Endothelial cell (in vitro differentiated cells): ENCODE data around the gene CELSR3. TPM values are rescaled to one million over a fixed set of nuclear protein-coding genes. Genes with fewer than 3 reads are reported as not detected.
A peak's percentile ranks its signal among the peaks of the same experiment; 100 is the strongest.

ENCODE experiments used
- DNase-seq: peaks from one replicate; pipeline ENCODE4 v3.0.0; 2021; ENCODE audit warnings: low spot score
- H3K27ac Mint-ChIP-seq: one replicate; pipeline ENCODE4 v1.8.0; 2021; ENCODE audit warnings: mixed read lengths, inconsistent platforms; ENCODE audit not compliant: unreplicated experiment
- H3K27me3 Mint-ChIP-seq: one replicate; pipeline ENCODE4 v1.8.0; 2021; ENCODE audit warnings: mild to moderate bottlenecking, moderate library complexity, mixed read lengths, inconsistent platforms; ENCODE audit not compliant: unreplicated experiment
- H3K36me3 Mint-ChIP-seq: one replicate; pipeline ENCODE4 v1.8.0; 2021; ENCODE audit warnings: mild to moderate bottlenecking, low read depth, mixed read lengths, inconsistent platforms; ENCODE audit not compliant: unreplicated experiment
- H3K4me1 Mint-ChIP-seq: one replicate; pipeline ENCODE4 v1.8.0; 2021; ENCODE audit warnings: mild to moderate bottlenecking, mixed read lengths, inconsistent platforms; ENCODE audit not compliant: unreplicated experiment
- H3K4me3 Mint-ChIP-seq: one replicate; pipeline ENCODE4 v1.8.0; 2021; ENCODE audit warnings: mild to moderate bottlenecking, mixed read lengths, inconsistent platforms; ENCODE audit not compliant: unreplicated experiment
- H3K9me3 Mint-ChIP-seq: one replicate; pipeline ENCODE4 v1.8.0; 2021; ENCODE audit warnings: mixed read lengths, inconsistent platforms; ENCODE audit not compliant: unreplicated experiment
- CTCF ChIP-seq: fragments of 200-600 bp; sonication (generic); IDR thresholded peaks from one replicate; pipeline ENCODE4 v1.5.0; 2021; ENCODE audit warnings: antibody characterized with exemption; ENCODE audit not compliant: unreplicated experiment
- total RNA-seq: library from RNA; stranded (reverse); fragmentation: NEBNext Ultra II Directional; extraction: Animal tissue kit (Norgen Biotek cat#: 25700); gene quantifications from one replicate; pipeline ENCODE4 v1.2.1, GENCODE V29; 2021; ENCODE audit not compliant: unreplicated experiment

CELSR3 gene
- total RNA-seq, 1 donor from 2014 or later: 7.6 TPM

- TF ChIP-seq CTCF: no peak
- H3K4me3 Mint-ChIP-seq: peak overlapping the region; percentile 79
- no peaks in the 10 kb centered on the region for H3K9me3 Mint-ChIP-seq
- H3K27ac Mint-ChIP-seq: no peak overlapping the region
- DNase-seq: no peak
- peaks cover 7% of the 10 kb centered on the region for H3K4me1 Mint-ChIP-seq
- H3K27me3 Mint-ChIP-seq: peaks cover 14% of the 10 kb centered on the region
- peaks cover 7% of the 10 kb centered on the region for H3K36me3 Mint-ChIP-seq
Observed at GRCh38 chr3:48662145-48662752, 437 bp downstream of the CELSR3 start.

GRCh38 chr3:48661501-48662144 lies 1.1 kb downstream of the CELSR3 start:
- Mint-ChIP-seq H3K9me3 (no peaks in the 10 kb centered on the region), H3K27me3 (peaks cover 14% of the 10 kb centered on the region), H3K4me3 (peak overlapping the region; percentile 79), H3K27ac (no peak overlapping the region), H3K4me1 (peaks cover 7% of the 10 kb centered on the region), H3K36me3 (peaks cover 7% of the 10 kb centered on the region)
- TF ChIP-seq CTCF: no peak
- DNase-seq: peak; percentile 75

DNA sequence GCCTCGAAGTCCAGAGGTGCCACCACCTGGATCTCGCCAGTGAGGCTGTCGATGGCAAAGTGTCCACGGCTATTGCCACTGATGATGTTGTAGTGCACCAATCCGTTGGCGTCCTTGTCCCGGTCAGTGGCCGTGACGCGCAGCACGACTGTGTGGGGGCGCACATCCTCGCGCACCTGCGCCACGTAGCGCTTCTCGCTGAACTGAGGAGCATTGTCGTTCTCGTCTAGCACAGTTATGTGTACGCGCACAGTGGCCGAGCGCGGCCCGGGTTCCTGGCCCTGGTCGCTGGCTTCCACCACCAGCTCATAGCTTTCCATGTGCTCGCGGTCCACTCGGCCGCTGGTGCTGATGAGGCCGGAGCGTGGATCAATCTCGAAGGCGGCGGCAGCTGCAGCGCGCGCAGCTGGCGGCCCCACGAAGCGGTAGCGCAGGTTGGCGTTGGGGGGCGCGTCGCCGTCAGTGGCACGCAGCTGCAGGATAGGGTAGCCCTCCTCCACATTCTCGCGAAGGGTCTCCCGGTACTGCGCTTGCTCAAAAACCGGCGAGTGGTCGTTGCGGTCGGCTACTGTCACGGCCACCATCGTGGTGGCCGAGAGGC lies 1.8 kb downstream of the CELSR3 start:
- no peak for TF ChIP-seq CTCF
- H3K27me3 Mint-ChIP-seq: peaks cover 14% of the 10 kb centered on the region
- DNase-seq: no peak
- peaks cover 7% of the 10 kb centered on the region for H3K4me1 Mint-ChIP-seq
- H3K4me3 Mint-ChIP-seq: no peak overlapping the region
- H3K36me3 Mint-ChIP-seq: peaks cover 7% of the 10 kb centered on the region
- H3K9me3 Mint-ChIP-seq: no peaks in the 10 kb centered on the region
- H3K27ac Mint-ChIP-seq: no peak overlapping the region

DNA sequence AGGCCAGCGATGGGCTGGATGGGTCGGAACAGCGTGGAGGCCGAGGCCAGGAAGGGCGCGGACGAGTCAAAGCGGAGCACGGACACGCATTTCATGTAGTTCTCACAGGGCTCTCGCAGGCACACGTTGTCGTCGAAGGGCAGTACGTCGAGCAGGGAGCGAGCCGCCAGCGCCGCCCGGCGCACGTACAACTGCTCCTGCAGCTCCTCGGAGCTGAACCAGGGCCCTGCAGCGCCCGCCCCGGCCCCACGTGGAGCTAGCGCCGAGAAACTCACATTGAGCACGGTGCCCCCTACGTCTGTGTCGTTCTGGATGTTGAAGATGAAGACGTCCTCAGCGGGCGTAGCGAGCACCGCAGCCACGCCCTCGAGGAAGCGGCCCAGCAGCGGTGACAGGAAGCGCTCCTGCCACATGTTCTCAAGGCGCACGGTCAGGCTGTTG lies 5.8 kb downstream of the CELSR3 start:
- no peak overlapping the region for H3K4me3 Mint-ChIP-seq
- H3K27me3 Mint-ChIP-seq: peaks cover 23% of the 10 kb centered on the region
- no peak overlapping the region for H3K27ac Mint-ChIP-seq
- peaks cover 8% of the 10 kb centered on the region for H3K36me3 Mint-ChIP-seq
- H3K9me3 Mint-ChIP-seq: no peaks in the 10 kb centered on the region
- peaks cover 8% of the 10 kb centered on the region for H3K4me1 Mint-ChIP-seq
- DNase-seq: no peak
- no peak for TF ChIP-seq CTCF
